Frontal cortex (tissue), 4 donors: ENCODE results near the gene FAM118A. TPM values are rescaled to one million over a fixed set of nuclear protein-coding genes. Genes with fewer than 3 reads are reported as not detected.
A peak's percentile ranks its signal among the peaks of the same experiment; 100 is the strongest.
"Not testable (repeated sequence)": the region's sequence is repeated elsewhere in the genome, so short reads cannot be mapped to it uniquely, and the experiment has no call there.

Experiments used
- DNase-seq, 2 donors: peaks; one replicate each; pipeline ENCODE4 v3.0.0; 2012; ENCODE audit warnings: low spot score in 2 of 2
- FAIRE-seq: peaks from 2 replicates; lab custom pipeline; 2012; peaks lifted over from hg19 to GRCh38; lab: Jason Lieb, UNC
- total RNA-seq: library from RNA; depleted of rRNA; stranded (reverse); fragments of >200 nt; gene quantifications from one replicate; pipeline ENCODE4 v1.2.3, GENCODE V29; 2014
- donor health status: control.
- donor health status: control.
- donor health status: control.

FAM118A gene
- 14.3 TPM for total RNA-seq

- FAIRE-seq (no peak), DNase-seq (peak; percentile 99 to 100)
Observed at GRCh38 chr22:45309422-45310227, at the start of gene FAM118A. Gene FAM118A, plus strand, starts transcription at chr22:45309934. Its CDS starts 12,446 bp downstream, at chr22:45322380.

GRCh38 chr22:45260395-45260759, 49.4 kb upstream of the FAM118A start:
- not testable (repeated sequence) for FAIRE-seq, DNase-seq

- DNase-seq (no peak), FAIRE-seq (no peak)
Observed at GRCh38 chr22:45261407-45262088, 48.2 kb upstream of the FAM118A start.

- DNase-seq, result no peak
- no peak for FAIRE-seq
Observed at GRCh38 chr22:45262195-45262930, 47.4 kb upstream of the FAM118A start.

- FAIRE-seq (no peak), DNase-seq (no peak)
Observed at GRCh38 chr22:45262931-45263462, 46.7 kb upstream of the FAM118A start.

- peak; percentile 82 to 85 for DNase-seq
- no peak for FAIRE-seq
Observed at GRCh38 chr22:45263463-45264269, 46.1 kb upstream of the FAM118A start.

GRCh38 chr22:45265535-45265934, 44.2 kb upstream of the FAM118A start:
- DNase-seq (no peak), FAIRE-seq (no peak)

- FAIRE-seq (no peak), DNase-seq (peak; percentile 47 to 53)
Observed at GRCh38 chr22:45268167-45268957, 41.4 kb upstream of the FAM118A start.

- peak; percentile 94 to 95 for DNase-seq
- no peak for FAIRE-seq
Observed at GRCh38 chr22:45268958-45269844, 40.5 kb upstream of the FAM118A start.

- FAIRE-seq (no peak), DNase-seq (no peak)
Observed at GRCh38 chr22:45270095-45271020, 39.4 kb upstream of the FAM118A start.

GRCh38 chr22:45271667-45272201, 38.0 kb upstream of the FAM118A start:
- FAIRE-seq (no peak), DNase-seq (peak; percentile 49 to 50)

- DNase-seq (no peak), FAIRE-seq (no peak)
Observed at GRCh38 chr22:45272498-45272897, 37.2 kb upstream of the FAM118A start.

GRCh38 chr22:45273452-45274075, 36.2 kb upstream of the FAM118A start:
- DNase-seq, result no peak

GRCh38 chr22:45276507-45277105, 33.1 kb upstream of the FAM118A start:
- no peak for FAIRE-seq

More at GRCh38 chr22:45273452-45274075, 36.2 kb upstream of the FAM118A start:
- FAIRE-seq, result no peak

GRCh38 chr22:45277720-45278119, 32.0 kb upstream of the FAM118A start:
- not testable (repeated sequence) for DNase-seq, FAIRE-seq

More at GRCh38 chr22:45276507-45277105, 33.1 kb upstream of the FAM118A start:
- DNase-seq, result no peak
